Nephron progenitor cell (in vitro differentiated cells): Measurements from ENCODE around the gene TSPAN12.
A peak's percentile ranks its signal among the peaks of the same experiment; 100 is the strongest.

Experiments used
- DNase-seq: peaks from one replicate; pipeline ENCODE4 v3.0.0; 2021
- H3K27ac Mint-ChIP-seq: 2 replicates; pipeline ENCODE4 v1.8.0; 2021; ENCODE audit warnings: mild to moderate bottlenecking, moderate library complexity, mixed read lengths
- H3K27me3 Mint-ChIP-seq: 2 replicates; pipeline ENCODE4 v1.8.0; 2021; ENCODE audit warnings: mild to moderate bottlenecking, low read depth, mixed read lengths; ENCODE audit not compliant: poor library complexity
- H3K36me3 Mint-ChIP-seq: 2 replicates; pipeline ENCODE4 v1.8.0; 2021; ENCODE audit warnings: low read depth, mixed read lengths
- H3K4me1 Mint-ChIP-seq: 2 replicates; pipeline ENCODE4 v1.8.0; 2021; ENCODE audit warnings: mixed read lengths
- H3K4me3 Mint-ChIP-seq: 2 replicates; pipeline ENCODE4 v1.8.0; 2021; ENCODE audit warnings: mild to moderate bottlenecking, moderate library complexity, mixed read lengths
- H3K9me3 Mint-ChIP-seq: 2 replicates; pipeline ENCODE4 v1.8.0; 2021; ENCODE audit warnings: mild to moderate bottlenecking, moderate library complexity, mixed read lengths
- TF ChIP-seq, protein P1 (sequence below): fragments of 200-600 bp; sonication (generic); IDR thresholded peaks from 2 replicates; pipeline ENCODE4 v1.5.0; 2021; ENCODE audit warnings: antibody characterized with exemption

Gene TSPAN12

DNA sequence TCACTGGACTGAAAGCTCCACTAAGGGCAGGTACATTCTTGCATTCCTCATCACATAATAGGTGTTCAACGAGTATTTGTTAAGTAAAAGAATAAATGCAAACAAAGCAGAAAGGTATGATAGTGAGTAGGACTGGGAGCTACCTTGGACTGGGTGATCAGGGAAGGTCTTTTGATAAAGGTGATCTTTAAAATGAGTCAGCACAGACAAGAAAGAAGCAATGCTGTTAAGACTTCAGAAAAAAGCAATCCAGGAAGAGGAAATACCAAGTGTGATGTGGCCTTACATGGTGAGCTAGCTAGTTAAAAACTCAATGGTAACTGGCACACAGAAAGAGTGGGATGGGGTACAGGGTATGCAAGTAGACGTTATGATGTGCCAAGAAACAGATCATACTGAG, 40.1 kb downstream of the TSPAN12 start:
- H3K4me1 Mint-ChIP-seq, result peaks cover 18% of the 10 kb centered on the region
- H3K9me3 Mint-ChIP-seq, result no peaks in the 10 kb centered on the region
- no peak overlapping the region for H3K27ac Mint-ChIP-seq

DNA sequence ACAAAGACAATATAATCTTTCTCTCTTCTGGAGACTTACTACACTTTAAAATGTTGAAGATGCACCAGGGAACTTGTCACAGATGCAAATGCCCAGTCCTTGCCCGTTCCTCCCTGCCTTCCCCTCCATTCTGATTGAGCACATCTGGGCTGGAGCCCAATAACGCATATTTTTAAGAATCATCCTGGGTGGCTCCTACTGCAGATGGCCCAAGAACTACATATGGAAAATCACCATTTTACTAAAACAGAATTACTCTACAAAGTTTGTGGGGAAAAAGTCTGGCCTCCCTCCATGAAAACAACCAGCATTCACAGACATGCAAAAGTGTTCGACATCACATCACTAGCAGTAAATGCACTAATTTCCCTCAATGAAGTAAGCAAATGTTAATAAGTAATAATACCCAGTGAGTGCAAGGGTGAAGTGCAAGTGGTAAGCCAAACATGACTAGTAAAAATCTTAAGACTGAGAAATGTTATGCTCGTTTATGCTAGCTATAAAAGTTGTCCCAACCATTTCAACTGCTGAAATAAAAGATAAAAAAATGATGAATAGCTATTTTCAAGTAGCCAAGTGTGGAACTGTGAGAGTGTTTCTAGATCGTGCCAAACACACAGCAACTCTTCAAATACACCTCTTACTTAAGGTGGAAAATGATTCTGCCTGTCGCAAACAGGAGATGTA, 43.5 kb downstream of the TSPAN12 start:
- H3K4me1 Mint-ChIP-seq, result peaks cover 25% of the 10 kb centered on the region
- H3K9me3 Mint-ChIP-seq, result peaks cover 3% of the 10 kb centered on the region
- H3K27me3 Mint-ChIP-seq, result no peaks in the 10 kb centered on the region
- H3K27ac Mint-ChIP-seq, result peak overlapping the region; percentile 30
- TF ChIP-seq, protein P1, sequence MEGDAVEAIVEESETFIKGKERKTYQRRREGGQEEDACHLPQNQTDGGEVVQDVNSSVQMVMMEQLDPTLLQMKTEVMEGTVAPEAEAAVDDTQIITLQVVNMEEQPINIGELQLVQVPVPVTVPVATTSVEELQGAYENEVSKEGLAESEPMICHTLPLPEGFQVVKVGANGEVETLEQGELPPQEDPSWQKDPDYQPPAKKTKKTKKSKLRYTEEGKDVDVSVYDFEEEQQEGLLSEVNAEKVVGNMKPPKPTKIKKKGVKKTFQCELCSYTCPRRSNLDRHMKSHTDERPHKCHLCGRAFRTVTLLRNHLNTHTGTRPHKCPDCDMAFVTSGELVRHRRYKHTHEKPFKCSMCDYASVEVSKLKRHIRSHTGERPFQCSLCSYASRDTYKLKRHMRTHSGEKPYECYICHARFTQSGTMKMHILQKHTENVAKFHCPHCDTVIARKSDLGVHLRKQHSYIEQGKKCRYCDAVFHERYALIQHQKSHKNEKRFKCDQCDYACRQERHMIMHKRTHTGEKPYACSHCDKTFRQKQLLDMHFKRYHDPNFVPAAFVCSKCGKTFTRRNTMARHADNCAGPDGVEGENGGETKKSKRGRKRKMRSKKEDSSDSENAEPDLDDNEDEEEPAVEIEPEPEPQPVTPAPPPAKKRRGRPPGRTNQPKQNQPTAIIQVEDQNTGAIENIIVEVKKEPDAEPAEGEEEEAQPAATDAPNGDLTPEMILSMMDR, result no peak
- no peak for DNase-seq
- H3K4me3 Mint-ChIP-seq, result no peak overlapping the region
- peaks cover 65% of the 10 kb centered on the region for H3K36me3 Mint-ChIP-seq

More for the DNA sequence above, 40.1 kb downstream of the TSPAN12 start:
- H3K36me3 Mint-ChIP-seq, result peaks cover 59% of the 10 kb centered on the region
- H3K4me3 Mint-ChIP-seq, result no peak overlapping the region
- TF ChIP-seq, protein P1, result no peak
- no peaks in the 10 kb centered on the region for H3K27me3 Mint-ChIP-seq
- no peak for DNase-seq

DNA sequence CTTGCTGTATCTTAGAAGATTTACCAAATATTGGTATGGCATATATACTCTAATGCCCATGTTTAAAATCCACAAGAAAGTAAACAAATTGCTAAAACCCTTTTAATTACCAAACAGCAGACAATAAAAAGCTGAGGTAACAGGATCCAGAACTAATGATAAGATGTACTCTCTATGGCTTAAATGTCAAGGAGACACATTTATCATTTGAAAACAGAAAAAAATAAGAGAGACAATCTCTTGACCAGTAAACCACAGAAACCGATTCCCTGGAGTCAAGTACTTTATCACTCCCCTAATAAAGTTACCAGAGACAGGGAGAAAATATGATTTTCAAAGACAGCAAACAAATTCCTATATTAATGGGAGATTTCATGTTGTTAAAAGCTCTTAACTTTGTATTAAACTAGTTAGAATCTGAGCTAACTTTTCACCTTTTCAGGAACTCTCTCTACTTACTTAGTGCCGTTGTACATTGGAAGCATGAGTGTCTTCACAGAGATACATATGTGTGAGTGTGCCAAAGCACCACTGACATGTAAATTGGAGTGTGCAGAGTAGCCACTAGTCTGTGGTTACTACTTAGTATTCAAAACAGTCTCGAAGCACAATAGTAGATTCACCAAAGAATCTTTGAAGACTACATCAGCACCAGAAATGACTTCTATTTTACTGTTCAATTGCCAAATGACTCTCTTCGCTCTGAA, 44.2 kb downstream of the TSPAN12 start:
- TF ChIP-seq, protein P1, result no peak
- peaks cover 3% of the 10 kb centered on the region for H3K9me3 Mint-ChIP-seq
- peak overlapping the region; percentile 16 for H3K4me3 Mint-ChIP-seq
- H3K27ac Mint-ChIP-seq, result peak overlapping the region; percentile 30
- H3K27me3 Mint-ChIP-seq, result no peaks in the 10 kb centered on the region
- H3K4me1 Mint-ChIP-seq, result peaks cover 25% of the 10 kb centered on the region
- H3K36me3 Mint-ChIP-seq, result peaks cover 68% of the 10 kb centered on the region
- no peak for DNase-seq

DNA sequence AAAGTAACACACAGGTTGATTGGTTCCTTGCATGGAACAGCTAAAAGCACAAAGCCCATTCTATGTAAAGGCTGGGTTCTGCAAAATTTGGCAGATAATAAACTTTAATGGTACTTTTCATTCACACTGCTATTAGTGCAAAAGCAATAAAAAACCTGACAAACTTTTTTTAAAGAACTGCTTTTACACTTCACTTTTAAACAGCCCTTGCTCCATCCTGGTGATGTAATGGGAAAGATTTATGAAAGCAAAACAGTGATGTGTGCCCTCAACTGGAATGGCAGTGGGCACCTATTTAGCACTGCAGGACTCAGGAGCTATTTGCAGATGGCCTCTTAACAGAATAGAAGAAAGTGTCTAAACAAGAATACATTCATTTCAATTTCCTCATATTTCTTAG, 44.9 kb downstream of the TSPAN12 start:
- peaks cover 25% of the 10 kb centered on the region for H3K4me1 Mint-ChIP-seq
- no peaks in the 10 kb centered on the region for H3K27me3 Mint-ChIP-seq
- H3K9me3 Mint-ChIP-seq, result peaks cover 3% of the 10 kb centered on the region
- DNase-seq, result no peak
- TF ChIP-seq, protein P1, result no peak
- peaks cover 65% of the 10 kb centered on the region for H3K36me3 Mint-ChIP-seq
- H3K27ac Mint-ChIP-seq, result peak overlapping the region; percentile 73
- no peak overlapping the region for H3K4me3 Mint-ChIP-seq

DNA sequence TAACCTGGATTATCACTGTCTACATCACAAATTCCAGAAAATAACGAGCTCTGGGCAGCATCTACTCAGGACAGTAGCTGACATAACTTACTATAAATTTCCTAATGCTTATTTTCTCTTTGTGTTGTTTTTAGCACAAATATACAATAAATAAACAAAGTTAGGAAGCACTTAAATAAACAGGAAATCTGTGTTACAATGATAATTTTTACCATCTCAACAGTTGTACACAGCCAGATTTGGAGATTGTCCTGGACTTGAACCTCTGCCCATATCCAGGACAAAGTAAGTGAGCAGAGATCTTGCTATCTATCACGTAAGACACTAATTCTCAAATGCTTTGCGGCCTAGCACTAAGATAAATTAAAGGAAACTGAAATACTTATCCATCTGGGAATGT, 48.7 kb downstream of the TSPAN12 start:
- Mint-ChIP-seq H3K27me3 (no peaks in the 10 kb centered on the region), H3K4me3 (no peak overlapping the region), H3K27ac (no peak overlapping the region), H3K4me1 (peaks cover 39% of the 10 kb centered on the region), H3K36me3 (peaks cover 30% of the 10 kb centered on the region), H3K9me3 (peaks cover 3% of the 10 kb centered on the region)
- TF ChIP-seq, protein P1, result no peak
- DNase-seq, result no peak
